GM06990 (cell line): ENCODE results near the gene GORASP1.

Experiments used
- DNase-seq: peaks from one replicate; pipeline ENCODE4 v3.0.0-alpha.2; 2011; ENCODE audit not compliant: insufficient read length; ENCODE audit errors: extremely low read depth
- H3K27me3 ChIP-seq: replicated peaks from 2 replicates; pipeline ENCODE4 v1.6.0; 2011; ENCODE audit warnings: low read length; ENCODE audit not compliant: control insufficient read depth, insufficient read depth
- H3K36me3 ChIP-seq: 2 replicates; pipeline ENCODE4 v1.5.1; 2011; ENCODE audit warnings: low read length; ENCODE audit not compliant: control insufficient read depth, insufficient read depth
- H3K4me3 ChIP-seq: replicated peaks from 2 replicates; pipeline ENCODE4 v1.5.1; 2011; ENCODE audit warnings: low read depth, mild to moderate bottlenecking, control low read depth, low read length
- CTCF ChIP-seq: IDR thresholded peaks from 2 replicates; pipeline ENCODE4 v1.5.1; 2011; ENCODE audit warnings: low read length, control low read depth, mild to moderate bottlenecking, inconsistent platforms; ENCODE audit not compliant: insufficient read depth, poor library complexity, severe bottlenecking

GORASP1 gene

GRCh38 chr3:39142067-39142466 is 34.6 kb upstream of the GORASP1 start:
- H3K27me3 ChIP-seq, result no peaks in the 10 kb centered on the region
- peaks cover 30% of the 10 kb centered on the region for H3K36me3 ChIP-seq
- DNase-seq, result no peak
- H3K4me3 ChIP-seq, result no peak overlapping the region
- TF ChIP-seq CTCF, result no peak

GRCh38 chr3:39141171-39141995 is 34.0 kb upstream of the GORASP1 start:
- H3K36me3 ChIP-seq, result peaks cover 30% of the 10 kb centered on the region
- no peak overlapping the region for H3K4me3 ChIP-seq
- no peak for DNase-seq
- H3K27me3 ChIP-seq, result no peaks in the 10 kb centered on the region
- no peak for TF ChIP-seq CTCF

- no peak overlapping the region for H3K4me3 ChIP-seq
- no peak for TF ChIP-seq CTCF
Observed at GRCh38 chr3:39140341-39140971, 33.0 kb upstream of the GORASP1 start.

GRCh38 chr3:39139442-39139841 is 32.0 kb upstream of the GORASP1 start:
- peaks cover 28% of the 10 kb centered on the region for H3K36me3 ChIP-seq
- no peak for DNase-seq
- TF ChIP-seq CTCF, result no peak
- H3K4me3 ChIP-seq, result no peak overlapping the region
- H3K27me3 ChIP-seq, result no peaks in the 10 kb centered on the region

More at GRCh38 chr3:39140341-39140971, 33.0 kb upstream of the GORASP1 start:
- Histone ChIP-seq H3K27me3 (no peaks in the 10 kb centered on the region), H3K36me3 (peaks cover 30% of the 10 kb centered on the region)
- no peak for DNase-seq

GRCh38 chr3:39138804-39139415 is 31.5 kb upstream of the GORASP1 start:
- H3K4me3 ChIP-seq, result no peak overlapping the region
- no peak for DNase-seq

More at GRCh38 chr3:39138804-39139415, 31.5 kb upstream of the GORASP1 start:
- H3K27me3 ChIP-seq, result no peaks in the 10 kb centered on the region
- peaks cover 26% of the 10 kb centered on the region for H3K36me3 ChIP-seq
- TF ChIP-seq CTCF, result no peak
